GM12878 (cell line): ENCODE measurements around the gene DKK3.

Experiments
- CEBPB ChIP-seq, 2 experiments: fragments of 150-350 bp in 1 of 2; IDR thresholded peaks; 2 replicates each; pipeline ENCODE4 v1.6.1; 2012 to 2014; ENCODE audit warnings: low read depth in 2 of 2, low read length in 2 of 2, borderline replicate concordance in 1 of 2, inconsistent platforms in 1 of 2
- FOXK2 ChIP-seq: fragments of 450-650 bp; IDR thresholded peaks from 2 replicates; pipeline ENCODE4 v1.6.1; 2017; ENCODE audit warnings: mild to moderate bottlenecking, moderate library complexity
- POLR2A ChIP-seq: IDR thresholded peaks from 2 replicates; pipeline ENCODE4 v1.6.1; 2011; ENCODE audit warnings: low read depth, mild to moderate bottlenecking, low read length
- POLR2AphosphoS5 ChIP-seq: IDR thresholded peaks from 2 replicates; pipeline ENCODE4 v1.6.1; 2011; ENCODE audit warnings: mild to moderate bottlenecking, low read length, inconsistent platforms
- SIX5 ChIP-seq: IDR thresholded peaks from 2 replicates; pipeline ENCODE4 v1.6.1; 2011; ENCODE audit warnings: mild to moderate bottlenecking, low read depth, low read length, moderate library complexity; ENCODE audit not compliant: severe bottlenecking
- TAF1 ChIP-seq: IDR thresholded peaks from 2 replicates; pipeline ENCODE4 v1.6.1; 2011; ENCODE audit warnings: mild to moderate bottlenecking, low read depth, low read length, borderline replicate concordance
- YY1 ChIP-seq: IDR thresholded peaks from 2 replicates; pipeline ENCODE4 v1.6.1; 2011; ENCODE audit warnings: low read depth, mild to moderate bottlenecking, low read length
- ZNF274 ChIP-seq: IDR thresholded peaks from one replicate; pipeline ENCODE4 v1.8.0; 2011; ENCODE audit not compliant: insufficient read length, insufficient read depth
- TF ChIP-seq, protein P1 (sequence below): IDR thresholded peaks from 2 replicates; pipeline ENCODE4 v1.6.1; 2012; ENCODE audit warnings: mild to moderate bottlenecking, low read depth, low read length
- TF ChIP-seq, protein P2 (sequence below), 3 experiments: IDR thresholded peaks in 2 of 3; conservative IDR thresholded peaks in 1 of 3; 2 replicates each; pipeline ENCODE4 v1.5.1; 2011; ENCODE audit warnings: low read depth in 3 of 3, low read length in 3 of 3, mild to moderate bottlenecking in 3 of 3, control low read depth in 2 of 3, moderate library complexity in 2 of 3, inconsistent platforms in 1 of 3, mixed read lengths in 1 of 3; ENCODE audit not compliant: control insufficient read depth in 2 of 3, insufficient read depth in 1 of 3; ENCODE audit errors: extremely low read depth in 1 of 3
- TF ChIP-seq, protein P3 (sequence below): IDR thresholded peaks from 2 replicates; pipeline ENCODE4 v1.6.1; 2011; ENCODE audit warnings: mild to moderate bottlenecking, low read depth, low read length, moderate library complexity; ENCODE audit not compliant: insufficient replicate concordance
- TF ChIP-seq, protein P4 (sequence below): IDR thresholded peaks from 2 replicates; pipeline ENCODE4 v1.6.1; 2011; ENCODE audit warnings: borderline replicate concordance, low read depth, mild to moderate bottlenecking, moderate library complexity, mixed read lengths, low read length; ENCODE audit not compliant: insufficient read depth; ENCODE audit errors: extremely low read length
- TF ChIP-seq, protein P5 (sequence below): fragments of 450-650 bp; IDR thresholded peaks from 2 replicates; pipeline ENCODE4 v1.6.1; 2018; ENCODE audit warnings: mild to moderate bottlenecking, low read depth, moderate library complexity; ENCODE audit not compliant: partially characterized antibody

DNA sequence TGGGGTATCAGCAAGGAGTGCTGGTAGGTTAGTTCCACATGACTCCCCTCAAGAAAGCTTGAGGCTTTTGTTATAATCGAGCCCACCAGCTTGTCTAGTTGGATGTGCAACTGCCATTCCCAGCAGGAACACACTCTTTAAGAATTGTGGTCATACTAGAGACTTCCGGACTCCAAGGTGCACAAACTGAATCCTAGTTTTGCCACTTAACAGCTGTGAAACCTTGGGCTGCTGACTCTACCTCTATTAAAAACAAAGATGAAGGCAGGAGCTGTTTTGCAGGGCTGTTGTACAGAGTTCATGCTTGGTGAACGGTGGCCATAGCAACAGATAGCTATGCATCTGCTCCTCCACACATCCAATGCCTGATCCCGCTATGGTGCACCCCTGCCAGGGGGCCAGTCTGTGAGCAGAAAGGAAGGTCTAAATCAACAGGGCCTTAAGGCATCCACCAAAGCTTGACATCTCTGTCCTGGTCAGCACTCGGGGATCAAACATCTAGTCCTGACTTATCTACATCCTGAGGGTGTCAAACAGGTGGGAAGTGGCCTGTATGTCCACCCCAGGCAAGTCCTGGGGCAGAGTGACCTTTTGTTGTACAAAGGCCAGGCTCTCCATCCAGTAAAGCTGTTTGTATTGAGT lies 36.4 kb downstream of the DKK3 start:
- TF ChIP-seq, protein P1, sequence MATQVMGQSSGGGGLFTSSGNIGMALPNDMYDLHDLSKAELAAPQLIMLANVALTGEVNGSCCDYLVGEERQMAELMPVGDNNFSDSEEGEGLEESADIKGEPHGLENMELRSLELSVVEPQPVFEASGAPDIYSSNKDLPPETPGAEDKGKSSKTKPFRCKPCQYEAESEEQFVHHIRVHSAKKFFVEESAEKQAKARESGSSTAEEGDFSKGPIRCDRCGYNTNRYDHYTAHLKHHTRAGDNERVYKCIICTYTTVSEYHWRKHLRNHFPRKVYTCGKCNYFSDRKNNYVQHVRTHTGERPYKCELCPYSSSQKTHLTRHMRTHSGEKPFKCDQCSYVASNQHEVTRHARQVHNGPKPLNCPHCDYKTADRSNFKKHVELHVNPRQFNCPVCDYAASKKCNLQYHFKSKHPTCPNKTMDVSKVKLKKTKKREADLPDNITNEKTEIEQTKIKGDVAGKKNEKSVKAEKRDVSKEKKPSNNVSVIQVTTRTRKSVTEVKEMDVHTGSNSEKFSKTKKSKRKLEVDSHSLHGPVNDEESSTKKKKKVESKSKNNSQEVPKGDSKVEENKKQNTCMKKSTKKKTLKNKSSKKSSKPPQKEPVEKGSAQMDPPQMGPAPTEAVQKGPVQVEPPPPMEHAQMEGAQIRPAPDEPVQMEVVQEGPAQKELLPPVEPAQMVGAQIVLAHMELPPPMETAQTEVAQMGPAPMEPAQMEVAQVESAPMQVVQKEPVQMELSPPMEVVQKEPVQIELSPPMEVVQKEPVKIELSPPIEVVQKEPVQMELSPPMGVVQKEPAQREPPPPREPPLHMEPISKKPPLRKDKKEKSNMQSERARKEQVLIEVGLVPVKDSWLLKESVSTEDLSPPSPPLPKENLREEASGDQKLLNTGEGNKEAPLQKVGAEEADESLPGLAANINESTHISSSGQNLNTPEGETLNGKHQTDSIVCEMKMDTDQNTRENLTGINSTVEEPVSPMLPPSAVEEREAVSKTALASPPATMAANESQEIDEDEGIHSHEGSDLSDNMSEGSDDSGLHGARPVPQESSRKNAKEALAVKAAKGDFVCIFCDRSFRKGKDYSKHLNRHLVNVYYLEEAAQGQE = no peak
- TF ChIP-seq, protein P2, sequence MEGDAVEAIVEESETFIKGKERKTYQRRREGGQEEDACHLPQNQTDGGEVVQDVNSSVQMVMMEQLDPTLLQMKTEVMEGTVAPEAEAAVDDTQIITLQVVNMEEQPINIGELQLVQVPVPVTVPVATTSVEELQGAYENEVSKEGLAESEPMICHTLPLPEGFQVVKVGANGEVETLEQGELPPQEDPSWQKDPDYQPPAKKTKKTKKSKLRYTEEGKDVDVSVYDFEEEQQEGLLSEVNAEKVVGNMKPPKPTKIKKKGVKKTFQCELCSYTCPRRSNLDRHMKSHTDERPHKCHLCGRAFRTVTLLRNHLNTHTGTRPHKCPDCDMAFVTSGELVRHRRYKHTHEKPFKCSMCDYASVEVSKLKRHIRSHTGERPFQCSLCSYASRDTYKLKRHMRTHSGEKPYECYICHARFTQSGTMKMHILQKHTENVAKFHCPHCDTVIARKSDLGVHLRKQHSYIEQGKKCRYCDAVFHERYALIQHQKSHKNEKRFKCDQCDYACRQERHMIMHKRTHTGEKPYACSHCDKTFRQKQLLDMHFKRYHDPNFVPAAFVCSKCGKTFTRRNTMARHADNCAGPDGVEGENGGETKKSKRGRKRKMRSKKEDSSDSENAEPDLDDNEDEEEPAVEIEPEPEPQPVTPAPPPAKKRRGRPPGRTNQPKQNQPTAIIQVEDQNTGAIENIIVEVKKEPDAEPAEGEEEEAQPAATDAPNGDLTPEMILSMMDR (IDR thresholded peaks at IDR 0.05 in 2 of 3, conservative IDR thresholded peaks at IDR 0.05 in 1 of 3; ENCODE audit: control insufficient read depth in 2 of 3, extremely low read depth in 1 of 3, insufficient read depth in 1 of 3, low read depth in 3 of 3, low read length in 3 of 3) = no peak
- no peak for TF ChIP-seq POLR2AphosphoS5
- no peak for TF ChIP-seq POLR2A
- no peak for TF ChIP-seq YY1
- TF ChIP-seq, protein P3, sequence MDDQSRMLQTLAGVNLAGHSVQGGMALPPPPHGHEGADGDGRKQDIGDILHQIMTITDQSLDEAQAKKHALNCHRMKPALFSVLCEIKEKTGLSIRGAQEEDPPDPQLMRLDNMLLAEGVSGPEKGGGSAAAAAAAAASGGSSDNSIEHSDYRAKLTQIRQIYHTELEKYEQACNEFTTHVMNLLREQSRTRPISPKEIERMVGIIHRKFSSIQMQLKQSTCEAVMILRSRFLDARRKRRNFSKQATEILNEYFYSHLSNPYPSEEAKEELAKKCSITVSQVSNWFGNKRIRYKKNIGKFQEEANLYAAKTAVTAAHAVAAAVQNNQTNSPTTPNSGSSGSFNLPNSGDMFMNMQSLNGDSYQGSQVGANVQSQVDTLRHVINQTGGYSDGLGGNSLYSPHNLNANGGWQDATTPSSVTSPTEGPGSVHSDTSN = no peak
- TF ChIP-seq FOXK2 = no peak
- no peak for TF ChIP-seq SIX5
- no peak for TF ChIP-seq TAF1
- TF ChIP-seq ZNF274 = no peak
- TF ChIP-seq, protein P4, sequence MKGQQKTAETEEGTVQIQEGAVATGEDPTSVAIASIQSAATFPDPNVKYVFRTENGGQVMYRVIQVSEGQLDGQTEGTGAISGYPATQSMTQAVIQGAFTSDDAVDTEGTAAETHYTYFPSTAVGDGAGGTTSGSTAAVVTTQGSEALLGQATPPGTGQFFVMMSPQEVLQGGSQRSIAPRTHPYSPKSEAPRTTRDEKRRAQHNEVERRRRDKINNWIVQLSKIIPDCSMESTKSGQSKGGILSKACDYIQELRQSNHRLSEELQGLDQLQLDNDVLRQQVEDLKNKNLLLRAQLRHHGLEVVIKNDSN = no peak
- TF ChIP-seq CEBPB (IDR thresholded peaks at IDR 0.05; ENCODE audit: borderline replicate concordance in 1 of 2, low read depth in 2 of 2, low read length in 2 of 2) = no peak
- TF ChIP-seq, protein P5, sequence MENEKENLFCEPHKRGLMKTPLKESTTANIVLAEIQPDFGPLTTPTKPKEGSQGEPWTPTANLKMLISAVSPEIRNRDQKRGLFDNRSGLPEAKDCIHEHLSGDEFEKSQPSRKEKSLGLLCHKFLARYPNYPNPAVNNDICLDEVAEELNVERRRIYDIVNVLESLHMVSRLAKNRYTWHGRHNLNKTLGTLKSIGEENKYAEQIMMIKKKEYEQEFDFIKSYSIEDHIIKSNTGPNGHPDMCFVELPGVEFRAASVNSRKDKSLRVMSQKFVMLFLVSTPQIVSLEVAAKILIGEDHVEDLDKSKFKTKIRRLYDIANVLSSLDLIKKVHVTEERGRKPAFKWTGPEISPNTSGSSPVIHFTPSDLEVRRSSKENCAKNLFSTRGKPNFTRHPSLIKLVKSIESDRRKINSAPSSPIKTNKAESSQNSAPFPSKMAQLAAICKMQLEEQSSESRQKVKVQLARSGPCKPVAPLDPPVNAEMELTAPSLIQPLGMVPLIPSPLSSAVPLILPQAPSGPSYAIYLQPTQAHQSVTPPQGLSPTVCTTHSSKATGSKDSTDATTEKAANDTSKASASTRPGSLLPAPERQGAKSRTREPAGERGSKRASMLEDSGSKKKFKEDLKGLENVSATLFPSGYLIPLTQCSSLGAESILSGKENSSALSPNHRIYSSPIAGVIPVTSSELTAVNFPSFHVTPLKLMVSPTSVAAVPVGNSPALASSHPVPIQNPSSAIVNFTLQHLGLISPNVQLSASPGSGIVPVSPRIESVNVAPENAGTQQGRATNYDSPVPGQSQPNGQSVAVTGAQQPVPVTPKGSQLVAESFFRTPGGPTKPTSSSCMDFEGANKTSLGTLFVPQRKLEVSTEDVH = no peak
